ENCODE measurements around the gene PLCD1.

PLCD1 gene

DNA sequence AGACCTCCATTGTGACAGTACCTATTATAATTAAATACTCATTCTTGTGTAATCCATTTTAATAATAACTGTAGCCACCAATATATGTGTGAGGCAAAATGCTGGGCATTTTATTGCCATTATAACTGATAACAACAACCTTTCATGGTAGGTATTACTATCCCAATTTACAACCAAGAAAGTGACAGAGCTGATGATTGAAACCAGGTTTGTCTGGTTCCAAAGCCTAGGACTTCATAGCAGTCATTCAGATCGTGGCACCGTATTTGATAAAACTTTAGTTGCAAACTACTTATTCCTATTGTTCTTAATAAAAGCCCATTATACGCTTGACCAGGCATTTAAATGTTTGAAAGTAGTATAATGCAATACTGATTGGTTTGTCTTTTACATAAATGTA lies 65.3 kb downstream of the PLCD1 start:
- H3K27ac ChIP-seq: peak overlapping the region; percentile 94
- no peak for TF ChIP-seq CTCF (IDR thresholded peaks at IDR 0.05)
- TF ChIP-seq ZFX (IDR thresholded peaks at IDR 0.05; ENCODE audit: borderline replicate concordance): no peak

DNA sequence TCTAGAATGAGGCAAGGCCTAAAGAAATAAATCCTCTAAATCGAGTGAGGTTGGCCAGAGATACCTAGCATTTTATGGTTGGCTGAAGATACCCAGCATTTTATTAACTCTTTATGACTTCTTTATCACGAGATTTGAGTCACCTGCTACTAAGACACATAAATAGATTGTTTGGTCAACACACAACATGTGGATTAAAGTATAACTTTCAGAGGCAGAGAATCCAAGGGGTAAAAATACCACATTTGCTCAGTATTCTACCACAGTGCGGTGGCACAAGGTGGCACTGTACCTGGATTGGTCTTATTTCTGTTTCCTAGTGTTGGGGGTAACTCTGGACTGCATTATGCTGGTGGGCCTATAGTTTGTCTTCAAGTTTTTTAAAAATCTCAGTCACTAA lies 65.8 kb downstream of the PLCD1 start:
- H3K27ac ChIP-seq: peak overlapping the region; percentile 94
- TF ChIP-seq ZFX (IDR thresholded peaks at IDR 0.05; ENCODE audit: borderline replicate concordance) (no peak), CTCF (IDR thresholded peaks at IDR 0.05) (0 out of 2 replicates have a peak, but pooled peaks have one; percentile 18)

GRCh38 chr3:37963016-37963415 lies 66.4 kb downstream of the PLCD1 start:
- H3K27ac ChIP-seq: peak overlapping the region; percentile 94
- no peak for TF ChIP-seq ZFX (IDR thresholded peaks at IDR 0.05; ENCODE audit: borderline replicate concordance)
- TF ChIP-seq CTCF (IDR thresholded peaks at IDR 0.05): no peak

- TF ChIP-seq ZFX (IDR thresholded peaks at IDR 0.05; ENCODE audit: borderline replicate concordance) (no peak), CTCF (IDR thresholded peaks at IDR 0.05) (no peak)
- peak overlapping the region; percentile 94 for H3K27ac ChIP-seq
Observed at GRCh38 chr3:37961622-37962431, 67.6 kb downstream of the PLCD1 start.

- H3K27ac ChIP-seq: peak overlapping the region; percentile 27; the same call in 1 of the 2 replicates
- TF ChIP-seq ZFX (IDR thresholded peaks at IDR 0.05; ENCODE audit: borderline replicate concordance) (no peak), CTCF (IDR thresholded peaks at IDR 0.05) (no peak)
Observed at GRCh38 chr3:37957539-37957936, 71.9 kb downstream of the PLCD1 start.
